Dendritic cell treated with granulocyte-macrophage colony-stimulating factor and Interleukin-4, amounts not matched to agents 40 ng/mL and 50 ng/mL, for 4 days (primary cell): ENCODE results near the gene KIF22.

ENCODE experiments used
- H3K27ac Mint-ChIP-seq: one replicate; pipeline ENCODE4 v1.8.0; 2022; ENCODE audit warnings: mild to moderate bottlenecking, mixed read lengths
- H3K27me3 Mint-ChIP-seq: one replicate; pipeline ENCODE4 v1.8.0; 2022; ENCODE audit warnings: mild to moderate bottlenecking, mixed read lengths
- H3K36me3 Mint-ChIP-seq: one replicate; pipeline ENCODE4 v1.8.0; 2022; ENCODE audit warnings: low read depth, mixed read lengths
- H3K4me1 Mint-ChIP-seq: one replicate; pipeline ENCODE4 v1.8.0; 2022; ENCODE audit warnings: low read depth, mixed read lengths
- H3K4me3 Mint-ChIP-seq: one replicate; pipeline ENCODE4 v1.8.0; 2022; ENCODE audit warnings: mild to moderate bottlenecking, moderate library complexity, mixed read lengths
- H3K9me3 Mint-ChIP-seq: one replicate; pipeline ENCODE4 v1.8.0; 2022; ENCODE audit warnings: mixed read lengths
- intact Hi-C: fragments of 100-400 bp; cut with micrococcal nuclease; formaldehyde crosslinking; loops from one replicate; pipeline ENCODE4 v1.15.0; 2022

The KIF22 gene

DNA sequence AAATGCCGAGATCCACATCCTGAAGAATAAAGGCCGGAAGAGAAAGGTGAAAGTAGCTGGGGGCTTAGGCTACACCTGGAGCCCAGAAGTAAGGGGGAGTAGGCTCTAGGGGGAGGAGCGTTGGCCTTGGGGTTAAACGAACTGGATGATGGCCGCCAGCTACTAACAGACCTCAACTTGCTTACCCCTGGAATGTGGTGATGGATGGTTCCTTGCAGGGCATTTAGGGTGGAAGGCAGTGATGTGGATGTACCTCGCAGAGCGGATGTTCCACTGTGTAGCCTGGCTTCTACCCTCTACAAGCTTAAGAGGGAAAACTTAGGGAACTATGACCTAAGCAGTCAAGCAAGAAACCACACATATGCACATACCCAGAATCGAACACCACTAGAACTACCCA, 13.5 kb downstream of the KIF22 start:
- Mint-ChIP-seq H3K36me3 (peaks cover 75% of the 10 kb centered on the region), H3K27me3 (no peaks in the 10 kb centered on the region), H3K4me1 (peaks cover 43% of the 10 kb centered on the region), H3K9me3 (no peaks in the 10 kb centered on the region), H3K4me3 (peak overlapping the region; percentile 99), H3K27ac (peak overlapping the region; percentile 98)
- intact Hi-C loops = no loop called here

GRCh38 chr16:29804455-29805231, 14.1 kb downstream of the KIF22 start:
- Mint-ChIP-seq H3K27me3 (no peaks in the 10 kb centered on the region), H3K9me3 (no peaks in the 10 kb centered on the region), H3K4me3 (peak overlapping the region; percentile 99), H3K27ac (peak overlapping the region; percentile 98), H3K4me1 (peaks cover 47% of the 10 kb centered on the region), H3K36me3 (peaks cover 75% of the 10 kb centered on the region)
- intact Hi-C loops = loop anchor here (1.0 to 5.0 kb wide), 3 partner anchors 12 to 193 kb away; partner anchors contain the start of genes HIRIP3, INO80E, KIF22 and PAGR1

DNA sequence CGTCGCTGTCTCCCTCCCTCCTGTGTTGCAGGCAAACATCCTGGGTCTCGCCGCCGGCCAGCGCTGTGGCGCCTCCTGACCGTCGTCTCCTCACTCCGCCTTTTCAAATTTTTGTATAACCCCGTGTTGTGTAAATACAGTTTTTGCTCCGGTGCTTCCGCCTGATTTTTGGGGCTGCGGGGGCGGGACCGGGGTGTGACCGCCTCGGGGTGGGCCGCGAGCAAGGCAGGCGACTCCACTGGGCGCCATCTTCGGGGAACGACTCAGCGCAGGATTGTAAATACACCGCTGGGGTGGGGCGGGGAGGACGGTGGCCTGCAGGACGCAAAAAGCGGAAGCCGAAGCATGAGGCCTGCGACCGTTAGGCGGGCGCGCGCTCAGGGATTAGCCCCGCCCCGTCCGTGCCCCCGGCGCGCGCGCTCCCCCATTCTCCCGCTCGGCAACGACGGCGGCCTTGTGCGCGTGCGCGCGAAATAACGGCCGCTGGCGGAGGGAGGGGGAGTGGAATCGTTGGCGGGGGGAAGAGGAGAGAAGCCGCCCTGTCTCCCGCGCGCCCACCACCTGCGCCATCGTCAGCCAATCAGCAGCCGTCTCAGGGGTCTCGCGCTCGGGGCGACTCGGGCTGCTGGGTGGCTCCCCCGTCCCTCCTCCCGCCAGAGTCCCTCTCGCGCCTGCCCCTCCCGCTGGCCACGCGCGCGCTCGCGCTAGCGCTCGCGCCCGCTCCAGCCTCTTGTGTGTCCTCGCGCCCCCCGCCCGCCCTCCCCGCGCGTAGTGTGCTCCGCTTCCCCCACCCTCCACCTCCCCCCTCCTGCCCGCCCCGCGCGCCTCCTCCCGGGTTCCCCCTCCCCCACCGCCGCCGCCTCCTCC, 14.9 kb downstream of the KIF22 start:
- intact Hi-C loops = loop anchor here (1.0 to 5.0 kb wide), 3 partner anchors 11 to 192 kb away; partner anchors contain the start of genes HIRIP3, INO80E, KIF22 and PAGR1
- Mint-ChIP-seq H3K9me3 (no peaks in the 10 kb centered on the region), H3K27me3 (no peaks in the 10 kb centered on the region), H3K36me3 (peaks cover 75% of the 10 kb centered on the region), H3K27ac (peak overlapping the region; percentile 98), H3K4me3 (peak overlapping the region; percentile 99), H3K4me1 (peaks cover 55% of the 10 kb centered on the region)

GRCh38 chr16:29806099-29806579, 15.6 kb downstream of the KIF22 start, which contains the start of gene MAZ:
TSS of gene MAZ (plus strand) at chr16:29806529. CDS start at chr16:29806702, 173 bp downstream.
- Mint-ChIP-seq H3K9me3 (no peaks in the 10 kb centered on the region), H3K4me1 (peaks cover 62% of the 10 kb centered on the region), H3K27me3 (no peaks in the 10 kb centered on the region), H3K27ac (peak within 1 kb of the TSS; percentile 98), H3K36me3 (peaks cover 73% of the 10 kb centered on the region), H3K4me3 (peak within 1 kb of the TSS; percentile 99)
- intact Hi-C loops = loop anchor here (5.0 kb wide), 1 partner anchor 191 kb away; the partner anchor contains the start of genes HIRIP3 and INO80E

GRCh38 chr16:29806641-29807425, 16.3 kb downstream of the KIF22 start:
- peaks cover 66% of the 10 kb centered on the region for H3K36me3 Mint-ChIP-seq
- peaks cover 63% of the 10 kb centered on the region for H3K4me1 Mint-ChIP-seq

DNA sequence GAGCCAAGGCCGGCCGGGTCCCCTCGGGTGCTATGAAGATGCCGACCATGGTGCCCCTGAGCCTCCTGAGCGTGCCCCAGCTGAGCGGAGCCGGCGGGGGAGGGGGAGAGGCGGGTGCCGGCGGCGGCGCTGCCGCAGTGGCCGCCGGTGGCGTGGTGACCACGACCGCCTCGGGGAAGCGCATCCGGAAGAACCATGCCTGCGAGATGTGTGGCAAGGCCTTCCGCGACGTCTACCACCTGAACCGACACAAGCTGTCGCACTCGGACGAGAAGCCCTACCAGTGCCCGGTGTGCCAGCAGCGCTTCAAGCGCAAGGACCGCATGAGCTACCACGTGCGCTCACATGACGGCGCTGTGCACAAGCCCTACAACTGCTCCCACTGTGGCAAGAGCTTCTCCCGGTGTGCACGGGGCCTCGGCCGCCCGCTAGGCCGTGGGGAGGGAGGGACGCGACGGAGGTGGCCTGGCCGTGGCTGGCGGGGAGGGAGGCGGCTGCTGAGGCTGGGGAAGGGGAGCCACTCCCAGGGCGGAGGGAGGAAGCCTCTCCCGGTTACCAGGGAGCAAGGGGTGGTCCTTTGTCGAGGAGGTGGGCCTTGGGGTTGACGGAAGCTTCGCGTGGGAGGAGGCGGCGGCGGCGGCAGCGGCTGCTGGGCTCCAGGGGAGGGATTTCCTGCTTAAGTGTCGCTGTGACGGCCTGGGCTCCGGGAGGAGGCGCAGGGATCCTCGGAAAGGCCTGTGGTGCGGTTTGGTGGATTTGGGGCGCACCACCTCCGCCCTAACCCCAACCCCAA, 17.1 kb downstream of the KIF22 start:
- H3K4me1 Mint-ChIP-seq = peaks cover 71% of the 10 kb centered on the region
- H3K9me3 Mint-ChIP-seq = no peaks in the 10 kb centered on the region
- H3K27ac Mint-ChIP-seq = peak overlapping the region; percentile 95
- peak overlapping the region; percentile 87 for H3K4me3 Mint-ChIP-seq
- intact Hi-C loops = loop anchor here (5.0 kb wide), 1 partner anchor 190 kb away; the partner anchor contains the start of genes HIRIP3 and INO80E
- H3K27me3 Mint-ChIP-seq = peaks cover 13% of the 10 kb centered on the region
- peaks cover 62% of the 10 kb centered on the region for H3K36me3 Mint-ChIP-seq

More at GRCh38 chr16:29806641-29807425, 16.3 kb downstream of the KIF22 start:
- intact Hi-C loops = loop anchor here (5.0 kb wide), 1 partner anchor 190 kb away; the partner anchor contains the start of genes HIRIP3 and INO80E
- peaks cover 5% of the 10 kb centered on the region for H3K27me3 Mint-ChIP-seq
- H3K9me3 Mint-ChIP-seq = no peaks in the 10 kb centered on the region
- peak overlapping the region; percentile 95 for H3K27ac Mint-ChIP-seq
- H3K4me3 Mint-ChIP-seq = peak overlapping the region; percentile 87

GRCh38 chr16:29808219-29808900, 17.8 kb downstream of the KIF22 start:
- Mint-ChIP-seq H3K4me3 (peak overlapping the region; percentile 87), H3K36me3 (peaks cover 55% of the 10 kb centered on the region), H3K4me1 (peaks cover 70% of the 10 kb centered on the region), H3K9me3 (no peaks in the 10 kb centered on the region), H3K27ac (peak overlapping the region; percentile 95), H3K27me3 (peaks cover 20% of the 10 kb centered on the region)
- intact Hi-C loops = loop anchor here (5.0 kb wide), 1 partner anchor 189 kb away; the partner anchor contains the start of genes HIRIP3 and INO80E

DNA sequence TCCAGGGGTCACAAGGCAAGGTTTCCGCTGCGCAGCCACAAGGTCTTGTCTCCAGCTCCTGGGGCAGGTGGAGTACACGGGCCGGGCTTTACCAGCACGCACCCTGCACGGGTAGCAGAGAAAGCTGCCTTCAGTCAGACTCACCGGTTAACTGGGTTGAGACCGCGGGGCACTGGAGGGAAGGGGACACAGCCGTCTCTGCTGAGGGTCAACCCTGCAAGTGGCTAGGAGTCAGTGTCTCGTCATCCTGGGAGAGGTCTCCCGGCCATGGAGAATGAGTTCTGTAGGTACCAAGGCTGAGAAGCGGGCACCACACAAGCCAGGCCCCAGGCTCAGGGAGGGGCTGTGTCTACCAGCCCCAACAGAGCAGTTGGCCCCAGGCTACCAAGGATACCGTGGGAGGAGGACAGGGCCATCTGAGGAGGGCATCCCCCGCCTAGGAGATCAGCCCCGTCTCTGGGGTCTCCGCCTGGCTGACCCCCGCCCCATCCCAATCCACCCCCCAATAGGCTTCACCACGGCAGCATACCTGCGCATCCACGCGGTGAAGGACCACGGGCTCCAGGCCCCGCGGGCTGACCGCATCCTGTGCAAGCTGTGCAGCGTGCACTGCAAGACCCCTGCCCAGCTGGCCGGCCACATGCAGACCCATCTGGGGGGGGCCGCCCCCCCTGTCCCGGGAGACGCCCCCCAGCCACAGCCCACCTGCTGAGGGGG, 18.6 kb downstream of the KIF22 start:
- H3K4me1 Mint-ChIP-seq = peaks cover 66% of the 10 kb centered on the region
- peak overlapping the region; percentile 87 for H3K4me3 Mint-ChIP-seq
- intact Hi-C loops = loop anchor here (5.0 kb wide), 1 partner anchor 188 kb away; the partner anchor contains the start of genes HIRIP3 and INO80E
- H3K36me3 Mint-ChIP-seq = peaks cover 51% of the 10 kb centered on the region
- no peaks in the 10 kb centered on the region for H3K9me3 Mint-ChIP-seq
- H3K27me3 Mint-ChIP-seq = peaks cover 29% of the 10 kb centered on the region
- H3K27ac Mint-ChIP-seq = peak overlapping the region; percentile 95

GRCh38 chr16:29809850-29810698, 19.5 kb downstream of the KIF22 start:
- Mint-ChIP-seq H3K27ac (peak overlapping the region; percentile 82), H3K4me1 (peaks cover 68% of the 10 kb centered on the region)

GRCh38 chr16:29810699-29811169, 20.2 kb downstream of the KIF22 start:
- Mint-ChIP-seq H3K27me3 (peaks cover 36% of the 10 kb centered on the region), H3K36me3 (peaks cover 42% of the 10 kb centered on the region), H3K4me3 (peak overlapping the region; percentile 11), H3K27ac (peak overlapping the region; percentile 82), H3K9me3 (no peaks in the 10 kb centered on the region), H3K4me1 (peaks cover 69% of the 10 kb centered on the region)
- intact Hi-C loops = loop anchor here (10.0 kb wide), 2 partner anchors 164 to 166 kb away; partner anchors contain the start of gene TAOK2

More at GRCh38 chr16:29809850-29810698, 19.5 kb downstream of the KIF22 start:
- H3K27me3 Mint-ChIP-seq = peaks cover 36% of the 10 kb centered on the region
- intact Hi-C loops = loop anchor here (5.0 to 10.0 kb wide), 3 partner anchors 165 to 187 kb away; partner anchors contain the start of genes HIRIP3, INO80E and TAOK2
- H3K9me3 Mint-ChIP-seq = no peaks in the 10 kb centered on the region
- peak overlapping the region; percentile 11 for H3K4me3 Mint-ChIP-seq
- peaks cover 45% of the 10 kb centered on the region for H3K36me3 Mint-ChIP-seq
